Effector CD4-positive, alpha-beta T cell (primary cell): ENCODE results near the gene USP54.

Experiments used
- DNase-seq: peaks from one replicate; pipeline ENCODE4 v3.0.0-alpha.2; 2020

Gene USP54

DNA sequence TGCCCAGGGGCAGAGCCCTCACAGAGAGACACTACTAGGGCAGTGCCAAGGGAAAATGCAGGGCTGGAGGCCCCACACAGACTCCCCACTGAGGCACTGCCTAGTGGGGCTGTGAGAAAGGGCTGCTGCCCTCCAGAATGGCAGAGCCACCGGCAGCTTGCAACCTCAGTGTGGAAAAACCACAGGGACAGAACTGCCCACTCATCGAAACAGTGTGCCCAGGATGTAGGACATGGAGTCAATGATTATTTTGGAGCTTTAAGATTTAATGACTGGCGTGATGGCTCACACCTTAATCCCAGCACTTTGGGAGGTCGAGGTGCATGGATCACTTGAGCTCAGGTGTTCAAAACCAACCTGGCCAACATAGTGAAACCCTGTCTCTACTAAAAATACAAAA, 130.2 kb downstream of the USP54 start:
- DNase-seq = no peak

DNA sequence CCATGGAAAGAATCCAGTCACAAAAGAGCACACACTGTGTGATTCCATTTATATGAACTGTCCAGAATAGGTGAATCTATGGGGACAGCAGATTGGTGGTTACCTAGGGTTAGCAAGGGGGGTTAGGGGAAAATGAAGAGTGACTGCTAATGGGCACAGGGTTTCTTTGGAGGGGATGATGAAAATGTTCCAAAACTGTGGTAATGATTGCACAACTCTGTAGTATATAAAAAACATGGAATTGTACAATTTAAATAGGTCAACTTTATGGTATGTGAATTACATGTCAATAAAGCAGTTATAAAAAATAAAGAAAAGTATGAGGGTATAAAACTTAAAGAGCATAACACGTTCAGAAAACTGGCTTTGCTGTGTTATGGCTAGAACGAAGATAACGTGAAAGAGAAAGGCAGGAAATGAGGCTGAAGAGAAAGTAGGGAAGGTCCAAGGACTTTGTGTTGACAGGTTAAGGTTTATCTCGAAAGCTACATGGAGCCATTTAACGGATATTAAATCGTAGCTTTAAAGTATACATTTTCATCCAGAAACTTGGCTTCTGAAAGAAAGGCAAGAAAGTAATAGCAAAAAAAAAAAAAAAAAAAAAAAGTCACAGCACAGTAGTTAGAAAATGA, 131.3 kb downstream of the USP54 start:
- no peak for DNase-seq

DNA sequence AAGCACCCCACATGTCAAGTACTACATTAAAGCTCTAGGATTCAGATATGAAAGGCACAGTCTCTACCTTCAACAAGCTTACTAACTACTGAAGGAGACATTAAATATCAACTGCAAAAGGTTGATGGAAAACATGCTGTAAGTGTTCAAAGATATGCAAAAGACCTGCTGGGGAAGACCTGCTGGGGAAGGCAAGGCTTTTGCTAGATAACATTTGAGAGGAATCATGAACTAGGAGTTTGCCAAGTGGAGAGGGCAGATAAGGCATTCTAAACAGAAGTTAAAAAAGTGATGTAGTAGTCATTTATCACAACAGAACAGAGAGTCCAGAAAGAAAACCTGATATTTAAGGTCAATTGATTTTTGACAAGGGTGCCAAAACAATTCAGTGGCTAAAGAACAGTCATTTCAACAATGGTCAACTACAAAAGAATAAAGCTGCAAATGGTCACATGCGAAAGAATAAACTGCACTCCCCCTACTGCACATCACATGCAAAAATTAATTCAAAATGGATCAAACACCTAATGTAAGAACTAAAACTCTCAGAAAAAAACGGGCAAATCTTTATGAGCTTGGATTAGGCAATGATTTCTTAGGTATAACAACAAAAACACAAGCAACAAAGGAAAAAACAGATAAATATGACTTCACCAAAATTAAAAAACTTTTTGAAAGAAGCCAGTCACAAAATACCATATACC, 134.8 kb downstream of the USP54 start:
- no peak for DNase-seq

DNA sequence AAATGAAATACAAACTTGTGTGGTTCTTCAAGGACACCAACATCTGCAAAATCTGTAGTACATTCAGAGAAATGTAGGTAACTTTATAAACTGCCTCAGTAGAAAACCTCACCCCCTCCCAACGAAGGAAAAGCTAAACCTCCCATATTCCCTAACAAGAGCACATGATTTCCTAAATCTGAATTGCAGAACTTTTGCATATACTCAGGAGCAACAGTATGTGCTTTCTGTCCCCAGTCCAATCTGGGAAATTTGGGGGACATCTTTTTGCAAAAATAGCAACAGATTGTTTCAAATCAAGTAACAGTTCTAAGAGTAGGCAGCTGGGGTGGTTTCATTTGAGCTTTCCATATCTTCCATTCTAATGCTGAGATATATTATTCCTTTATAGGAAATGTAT, 142.0 kb downstream of the USP54 start:
- DNase-seq = no peak

DNA sequence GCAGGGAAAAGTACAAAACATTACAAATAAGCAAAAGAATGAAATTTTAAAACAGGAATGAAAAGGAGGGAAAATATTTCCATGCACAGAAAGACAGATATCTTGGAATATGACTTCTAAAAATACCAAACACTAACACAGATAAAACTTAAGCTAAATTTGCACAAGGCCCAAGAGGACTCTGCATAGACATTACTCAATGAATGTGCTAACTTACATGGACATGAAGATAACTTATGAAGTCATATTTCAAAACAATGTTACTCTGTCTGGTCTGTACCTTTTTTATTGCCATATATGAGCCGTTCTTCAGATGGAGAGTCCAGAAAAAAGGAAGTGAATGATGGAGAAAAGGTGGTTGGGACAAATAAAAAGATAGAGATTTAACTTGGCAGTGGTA, 142.8 kb downstream of the USP54 start:
- no peak for DNase-seq
